ENCODE data around the gene PTPRH. TPM values are rescaled to one million over a fixed set of nuclear protein-coding genes. Genes with fewer than 3 reads are reported as not detected.
A peak's percentile ranks its signal among the peaks of the same experiment; 100 is the strongest.

PTPRH gene
- total and polyA plus RNA-seq, 9 of the 15 experiments (the other 6 are each of a cell fraction or from before 2014, with no cell fraction given): 0.87 to 34.3 (median 22.7) TPM

DNA sequence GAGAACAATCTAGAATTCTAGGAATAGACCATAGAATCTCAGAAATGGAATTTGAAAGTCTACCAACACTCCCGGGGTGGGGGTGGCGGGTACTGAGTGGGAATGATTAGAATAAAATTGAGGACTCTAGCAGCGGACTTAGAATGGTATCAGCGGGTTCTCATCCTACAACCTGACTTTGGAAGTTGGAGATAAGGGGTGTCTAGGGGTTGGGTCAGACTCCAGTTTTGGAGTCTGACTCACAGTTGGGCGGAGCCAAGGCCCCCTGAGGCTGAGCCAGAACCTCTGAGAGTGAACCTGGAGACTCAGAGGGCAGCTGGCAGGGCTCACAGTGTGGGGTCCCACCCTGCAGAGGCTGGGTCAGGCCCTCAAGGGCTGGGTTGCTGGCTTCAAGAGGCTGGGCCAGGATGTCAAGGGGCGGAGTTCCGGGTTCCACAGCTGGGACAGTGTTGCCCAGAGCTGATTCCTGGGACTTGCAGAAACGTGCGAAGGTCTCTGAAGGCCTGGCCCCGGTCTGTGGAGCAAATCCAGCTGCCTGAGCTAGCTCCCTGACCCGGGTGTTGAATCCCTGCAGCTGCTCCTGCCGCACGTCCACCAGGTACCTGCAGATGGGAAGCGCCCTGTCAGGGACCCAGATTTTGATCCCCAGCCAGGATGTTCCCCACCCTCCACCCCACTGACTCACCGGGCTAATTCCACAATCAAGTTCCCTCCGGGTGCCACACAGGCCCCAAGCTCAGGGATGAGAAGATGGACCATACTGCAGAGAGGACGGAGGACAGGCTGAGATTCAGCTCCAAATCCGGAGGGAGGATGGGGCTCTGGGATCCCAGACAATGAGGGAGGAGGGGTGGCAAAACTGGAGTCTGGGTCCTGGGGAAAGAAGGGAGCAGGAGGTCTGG is 50.2 kb downstream of the PTPRH start (continued):
- TF ChIP-seq CBFA2T3 (IDR thresholded peaks at IDR 0.05): peak; percentile 91
- TF ChIP-seq ZNF232 (CRISPR knock-in tag; IDR thresholded peaks at IDR 0.05): no peak
- no peak for TF ChIP-seq HMG20A (CRISPR knock-in tag; conservative IDR thresholded peaks at IDR 0.05)
- TF ChIP-seq ETS2 (tag; IDR thresholded peaks at IDR 0.05; ENCODE audit: borderline replicate concordance, poor library complexity, severe bottlenecking): no peak
- TF ChIP-seq, protein P1, sequence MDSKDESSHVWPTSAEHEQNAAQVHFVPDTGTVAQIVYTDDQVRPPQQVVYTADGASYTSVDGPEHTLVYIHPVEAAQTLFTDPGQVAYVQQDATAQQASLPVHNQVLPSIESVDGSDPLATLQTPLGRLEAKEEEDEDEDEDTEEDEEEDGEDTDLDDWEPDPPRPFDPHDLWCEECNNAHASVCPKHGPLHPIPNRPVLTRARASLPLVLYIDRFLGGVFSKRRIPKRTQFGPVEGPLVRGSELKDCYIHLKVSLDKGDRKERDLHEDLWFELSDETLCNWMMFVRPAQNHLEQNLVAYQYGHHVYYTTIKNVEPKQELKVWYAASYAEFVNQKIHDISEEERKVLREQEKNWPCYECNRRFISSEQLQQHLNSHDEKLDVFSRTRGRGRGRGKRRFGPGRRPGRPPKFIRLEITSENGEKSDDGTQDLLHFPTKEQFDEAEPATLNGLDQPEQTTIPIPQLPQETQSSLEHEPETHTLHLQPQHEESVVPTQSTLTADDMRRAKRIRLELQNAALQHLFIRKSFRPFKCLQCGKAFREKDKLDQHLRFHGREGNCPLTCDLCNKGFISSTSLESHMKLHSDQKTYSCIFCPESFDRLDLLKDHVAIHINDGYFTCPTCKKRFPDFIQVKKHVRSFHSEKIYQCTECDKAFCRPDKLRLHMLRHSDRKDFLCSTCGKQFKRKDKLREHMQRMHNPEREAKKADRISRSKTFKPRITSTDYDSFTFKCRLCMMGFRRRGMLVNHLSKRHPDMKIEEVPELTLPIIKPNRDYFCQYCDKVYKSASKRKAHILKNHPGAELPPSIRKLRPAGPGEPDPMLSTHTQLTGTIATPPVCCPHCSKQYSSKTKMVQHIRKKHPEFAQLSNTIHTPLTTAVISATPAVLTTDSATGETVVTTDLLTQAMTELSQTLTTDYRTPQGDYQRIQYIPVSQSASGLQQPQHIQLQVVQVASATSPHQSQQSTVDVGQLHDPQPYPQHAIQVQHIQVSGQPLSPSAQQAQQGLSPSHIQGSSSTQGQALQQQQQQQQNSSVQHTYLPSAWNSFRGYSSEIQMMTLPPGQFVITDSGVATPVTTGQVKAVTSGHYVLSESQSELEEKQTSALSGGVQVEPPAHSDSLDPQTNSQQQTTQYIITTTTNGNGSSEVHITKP (IDR thresholded peaks at IDR 0.05; ENCODE audit: partially characterized antibody): peak; percentile 82
- TF ChIP-seq ZNF212 (CRISPR knock-in tag; IDR thresholded peaks at IDR 0.05): no peak
- no peak for TF ChIP-seq ELF4 (CRISPR knock-in tag; IDR thresholded peaks at IDR 0.05)
- no peak for TF ChIP-seq IFI16 (CRISPR knock-in tag; IDR thresholded peaks at IDR 0.05)
- peak; percentile 92 for TF ChIP-seq SMARCA4 (IDR thresholded peaks at IDR 0.05)
- TF ChIP-seq PRPF4 (IDR thresholded peaks at IDR 0.05; ENCODE audit: insufficient read depth, low read depth, low read length, poor library complexity, severe bottlenecking): no peak
- TF ChIP-seq, protein P2, sequence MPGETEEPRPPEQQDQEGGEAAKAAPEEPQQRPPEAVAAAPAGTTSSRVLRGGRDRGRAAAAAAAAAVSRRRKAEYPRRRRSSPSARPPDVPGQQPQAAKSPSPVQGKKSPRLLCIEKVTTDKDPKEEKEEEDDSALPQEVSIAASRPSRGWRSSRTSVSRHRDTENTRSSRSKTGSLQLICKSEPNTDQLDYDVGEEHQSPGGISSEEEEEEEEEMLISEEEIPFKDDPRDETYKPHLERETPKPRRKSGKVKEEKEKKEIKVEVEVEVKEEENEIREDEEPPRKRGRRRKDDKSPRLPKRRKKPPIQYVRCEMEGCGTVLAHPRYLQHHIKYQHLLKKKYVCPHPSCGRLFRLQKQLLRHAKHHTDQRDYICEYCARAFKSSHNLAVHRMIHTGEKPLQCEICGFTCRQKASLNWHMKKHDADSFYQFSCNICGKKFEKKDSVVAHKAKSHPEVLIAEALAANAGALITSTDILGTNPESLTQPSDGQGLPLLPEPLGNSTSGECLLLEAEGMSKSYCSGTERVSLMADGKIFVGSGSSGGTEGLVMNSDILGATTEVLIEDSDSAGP (CRISPR knock-in tag; IDR thresholded peaks at IDR 0.05): no peak
- no peak for TF ChIP-seq RBM14 (IDR thresholded peaks at IDR 0.05; ENCODE audit: borderline replicate concordance, insufficient read depth, low read depth, low read length)
- TF ChIP-seq ZNF764 (CRISPR knock-in tag; IDR thresholded peaks at IDR 0.05; ENCODE audit: low read depth): no peak
- TF ChIP-seq NFRKB (IDR thresholded peaks at IDR 0.05; ENCODE audit: low read depth): no peak
- no peak for TF ChIP-seq RFX7 (CRISPR knock-in tag; IDR thresholded peaks at IDR 0.05)
- TF ChIP-seq POLR2AphosphoS5 (IDR thresholded peaks at IDR 0.05; ENCODE audit: control insufficient read depth, insufficient read depth, low read depth, low read length): peak; percentile 84
- no peak for TF ChIP-seq PTTG1 (tag; IDR thresholded peaks at IDR 0.05; ENCODE audit: low read depth)
- no peak for TF ChIP-seq SMARCA5 (IDR thresholded peaks at IDR 0.05)
- TF ChIP-seq CHAMP1 (IDR thresholded peaks at IDR 0.05): no peak
- TF ChIP-seq FOS (IDR thresholded peaks at IDR 0.05; ENCODE audit: extremely low read depth, insufficient read length): peak; percentile 26
- no peak for TF ChIP-seq DIDO1 (tag; IDR thresholded peaks at IDR 0.05; ENCODE audit: low read depth)

All from K562 (cell line).